K562 (cell line): ENCODE measurements around the gene CTDSPL2. TPM values are rescaled to one million over a fixed set of nuclear protein-coding genes. Genes with fewer than 3 reads are reported as not detected.

Source experiments
- ATF7 ChIP-seq: fragments of 450-650 bp; IDR thresholded peaks from 2 replicates; pipeline ENCODE4 v1.7.1; 2014; ENCODE audit warnings: mild to moderate bottlenecking, moderate library complexity
- CHAMP1 ChIP-seq: fragments of 450-650 bp; IDR thresholded peaks from 2 replicates; pipeline ENCODE4 v1.6.1; 2016; ENCODE audit warnings: mild to moderate bottlenecking
- EWSR1 ChIP-seq: fragments of 450-650 bp; IDR thresholded peaks from 2 replicates; pipeline ENCODE4 v1.6.1; 2018; ENCODE audit warnings: borderline replicate concordance, mild to moderate bottlenecking, low read depth, moderate library complexity; ENCODE audit not compliant: partially characterized antibody
- MAFK ChIP-seq: IDR thresholded peaks from 2 replicates; pipeline ENCODE4 v1.6.1; 2011; ENCODE audit warnings: low read length, improper control_type of control experiment
- MAZ ChIP-seq, 2 experiments: fragments of 450-650 bp in 1 of 2; sonication (generic) in 1 of 2; formaldehyde crosslinking; IDR thresholded peaks in 1 of 2; conservative IDR thresholded peaks in 1 of 2; 2 replicates each; pipeline versions ENCODE4 v1.4.0 to v1.5.0; 2020; ENCODE audit warnings: mild to moderate bottlenecking in 1 of 2, missing genetic modification reagents in 1 of 2
- MYC ChIP-seq, 2 experiments: fragments of 250-450 bp in 1 of 2; sonication (Bioruptor Pico) in 1 of 2; IDR thresholded peaks; 2 replicates each; pipeline versions ENCODE4 v1.5.1 to v1.6.1; 2012 to 2021; ENCODE audit warnings: low read depth in 2 of 2, borderline replicate concordance in 1 of 2, improper control_type of control experiment in 1 of 2, low read length in 1 of 2, mild to moderate bottlenecking in 1 of 2, moderate library complexity in 1 of 2
- POLR3G ChIP-seq: IDR thresholded peaks from 2 replicates; pipeline ENCODE4 v1.6.1; 2011; ENCODE audit not compliant: insufficient read length, insufficient replicate concordance; ENCODE audit errors: extremely low read depth
- RBM34 ChIP-seq: fragments of 200-400 bp; formaldehyde crosslinking; IDR thresholded peaks from 2 replicates; pipeline ENCODE4 v1.6.1; 2018; ENCODE audit warnings: low read length, borderline replicate concordance; ENCODE audit not compliant: insufficient read depth
- STAT6 ChIP-seq: sonication (generic); formaldehyde crosslinking; IDR thresholded peaks from 2 replicates; pipeline ENCODE4 v1.8.1; 2023; ENCODE audit warnings: mild to moderate bottlenecking, missing genetic modification reagents
- TBP ChIP-seq: optimal IDR thresholded peaks from 2 replicates; pipeline ENCODE3; 2011; ENCODE audit warnings: low read depth, low read length, improper control_type of control experiment
- ZNF76 ChIP-seq: fragments of 250-450 bp; sonication (Bioruptor Pico); IDR thresholded peaks from 2 replicates; pipeline ENCODE4 v1.4.0; 2020; ENCODE audit warnings: mild to moderate bottlenecking, moderate library complexity, borderline replicate concordance
- polyA plus RNA-seq, 8 experiments: library from polyadenylated mRNA; depleted of rRNA in 4 of 8; stranded (reverse) in 5 of 8; unstranded in 3 of 8; fragments of >200 nt; fragmentation: Nextera tagmentation in 2 of 8; fragmentation: Illumina TruSeq in 1 of 8; extraction: Ambion mirVana in 2 of 8; extraction: Trizol in 1 of 8; gene quantifications; 2 replicates each; pipeline versions ENCODE4 v1.2.1 to v1.2.3, GENCODE V29; 2011 to 2014; ENCODE audit warnings: inconsistent platforms in 1 of 8, missing spikeins in 1 of 8
- total RNA-seq, 7 experiments: library from RNA; depleted of rRNA in 6 of 7; stranded (reverse); fragments of >200 nt in 6 of 7; fragmentation: Illumina TruSeq in 2 of 7; extraction: Trizol in 2 of 7; gene quantifications; 2 replicates each; pipeline versions ENCODE4 v1.2.1 to v1.2.3, GENCODE V29; 2011 to 2021; ENCODE audit warnings: low replicate concordance in 1 of 7
- TF ChIP-seq, protein P1 (sequence below): sonication (generic); IDR thresholded peaks from 2 replicates; pipeline ENCODE4 v1.6.1; 2016
- TF ChIP-seq, protein P2 (sequence below): sonication (generic); formaldehyde crosslinking; IDR thresholded peaks from 2 replicates; pipeline ENCODE4 v1.8.1; 2023; ENCODE audit warnings: missing genetic modification reagents, mild to moderate bottlenecking, borderline replicate concordance

Gene CTDSPL2
- total and polyA plus RNA-seq, 9 of the 15 experiments (the other 6 are each of a cell fraction or from before 2014, with no cell fraction given): 16.8 to 79.0 (median 53.1) TPM

GRCh38 chr15:44427756-44428724 is 611 bp downstream of the CTDSPL2 start (continued):
- TF ChIP-seq, protein P1, sequence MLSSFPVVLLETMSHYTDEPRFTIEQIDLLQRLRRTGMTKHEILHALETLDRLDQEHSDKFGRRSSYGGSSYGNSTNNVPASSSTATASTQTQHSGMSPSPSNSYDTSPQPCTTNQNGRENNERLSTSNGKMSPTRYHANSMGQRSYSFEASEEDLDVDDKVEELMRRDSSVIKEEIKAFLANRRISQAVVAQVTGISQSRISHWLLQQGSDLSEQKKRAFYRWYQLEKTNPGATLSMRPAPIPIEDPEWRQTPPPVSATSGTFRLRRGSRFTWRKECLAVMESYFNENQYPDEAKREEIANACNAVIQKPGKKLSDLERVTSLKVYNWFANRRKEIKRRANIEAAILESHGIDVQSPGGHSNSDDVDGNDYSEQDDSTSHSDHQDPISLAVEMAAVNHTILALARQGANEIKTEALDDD: peak; percentile 73
- TF ChIP-seq MAFK (no peak), STAT6 (no peak), RBM34 (no peak), ATF7 (no peak), CHAMP1 (no peak), MAZ (CRISPR knock-in tag; conservative IDR thresholded peaks at IDR 0.05 in 1 of 2, IDR thresholded peaks at IDR 0.05 in 1 of 2) (no peak), EWSR1 (no peak), ZNF76 (CRISPR knock-in tag) (no peak), POLR3G (no peak), MYC (IDR thresholded peaks at IDR 0.05; ENCODE audit: low read depth, low read length) (no peak), MYC (CRISPR knock-in tag; IDR thresholded peaks at IDR 0.05; ENCODE audit: borderline replicate concordance, low read depth) (no peak), TBP (no peak)
- TF ChIP-seq, protein P2, sequence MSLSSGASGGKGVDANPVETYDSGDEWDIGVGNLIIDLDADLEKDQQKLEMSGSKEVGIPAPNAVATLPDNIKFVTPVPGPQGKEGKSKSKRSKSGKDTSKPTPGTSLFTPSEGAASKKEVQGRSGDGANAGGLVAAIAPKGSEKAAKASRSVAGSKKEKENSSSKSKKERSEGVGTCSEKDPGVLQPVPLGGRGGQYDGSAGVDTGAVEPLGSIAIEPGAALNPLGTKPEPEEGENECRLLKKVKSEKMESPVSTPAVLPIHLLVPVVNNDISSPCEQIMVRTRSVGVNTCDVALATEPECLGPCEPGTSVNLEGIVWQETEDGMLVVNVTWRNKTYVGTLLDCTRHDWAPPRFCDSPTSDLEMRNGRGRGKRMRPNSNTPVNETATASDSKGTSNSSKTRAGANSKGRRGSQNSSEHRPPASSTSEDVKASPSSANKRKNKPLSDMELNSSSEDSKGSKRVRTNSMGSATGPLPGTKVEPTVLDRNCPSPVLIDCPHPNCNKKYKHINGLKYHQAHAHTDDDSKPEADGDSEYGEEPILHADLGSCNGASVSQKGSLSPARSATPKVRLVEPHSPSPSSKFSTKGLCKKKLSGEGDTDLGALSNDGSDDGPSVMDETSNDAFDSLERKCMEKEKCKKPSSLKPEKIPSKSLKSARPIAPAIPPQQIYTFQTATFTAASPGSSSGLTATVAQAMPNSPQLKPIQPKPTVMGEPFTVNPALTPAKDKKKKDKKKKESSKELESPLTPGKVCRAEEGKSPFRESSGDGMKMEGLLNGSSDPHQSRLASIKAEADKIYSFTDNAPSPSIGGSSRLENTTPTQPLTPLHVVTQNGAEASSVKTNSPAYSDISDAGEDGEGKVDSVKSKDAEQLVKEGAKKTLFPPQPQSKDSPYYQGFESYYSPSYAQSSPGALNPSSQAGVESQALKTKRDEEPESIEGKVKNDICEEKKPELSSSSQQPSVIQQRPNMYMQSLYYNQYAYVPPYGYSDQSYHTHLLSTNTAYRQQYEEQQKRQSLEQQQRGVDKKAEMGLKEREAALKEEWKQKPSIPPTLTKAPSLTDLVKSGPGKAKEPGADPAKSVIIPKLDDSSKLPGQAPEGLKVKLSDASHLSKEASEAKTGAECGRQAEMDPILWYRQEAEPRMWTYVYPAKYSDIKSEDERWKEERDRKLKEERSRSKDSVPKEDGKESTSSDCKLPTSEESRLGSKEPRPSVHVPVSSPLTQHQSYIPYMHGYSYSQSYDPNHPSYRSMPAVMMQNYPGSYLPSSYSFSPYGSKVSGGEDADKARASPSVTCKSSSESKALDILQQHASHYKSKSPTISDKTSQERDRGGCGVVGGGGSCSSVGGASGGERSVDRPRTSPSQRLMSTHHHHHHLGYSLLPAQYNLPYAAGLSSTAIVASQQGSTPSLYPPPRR (CRISPR knock-in tag): no peak
